HG03095 (cell line): Measurements from ENCODE around the gene ETF1.
"Not testable (repeated sequence)": the region's sequence is repeated elsewhere in the genome, so short reads cannot be mapped to it uniquely, and the experiment has no call there.

Experiments
- ATAC-seq: cut with Tn5 transposase; IDR thresholded peaks from one replicate; pipeline ENCODE4 v1.9.1; 2021; ENCODE audit warnings: moderate library complexity; ENCODE audit not compliant: unreplicated experiment

ETF1 gene

GRCh38 chr5:138491669-138492559 lies 51.1 kb downstream of the ETF1 start:
- ATAC-seq = peak; percentile 100

GRCh38 chr5:138491284-138491648 lies 51.8 kb downstream of the ETF1 start:
- no peak for ATAC-seq

GRCh38 chr5:138490648-138491283 lies 52.3 kb downstream of the ETF1 start:
- no peak for ATAC-seq

- no peak for ATAC-seq
These were observed 53.4 kb downstream of the ETF1 start for GRCh38 chr5:138489683-138490061.

GRCh38 chr5:138488481-138488945 lies 54.5 kb downstream of the ETF1 start:
- no peak for ATAC-seq

GRCh38 chr5:138482638-138483037 lies 60.4 kb downstream of the ETF1 start:
- ATAC-seq = no peak

DNA sequence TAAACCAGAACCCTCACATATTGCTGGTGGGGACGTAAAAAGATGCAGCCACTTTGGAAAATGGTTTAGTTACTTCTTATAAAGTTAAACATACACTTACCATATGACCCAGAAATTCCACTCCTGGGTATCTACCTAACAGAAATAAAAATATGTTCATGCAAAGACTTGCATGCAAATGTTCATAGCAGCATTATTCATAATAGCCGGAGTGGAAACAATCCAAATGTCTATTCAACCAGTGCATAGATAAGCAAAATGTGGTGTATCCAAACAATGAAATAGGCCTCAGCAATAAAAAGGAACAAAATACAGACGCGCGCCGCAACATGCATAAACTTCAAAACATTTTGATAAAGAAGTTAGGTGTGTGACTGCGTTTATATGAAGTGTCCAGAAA lies 66.1 kb downstream of the ETF1 start:
- no peak for ATAC-seq

GRCh38 chr5:138473151-138473550 lies 69.9 kb downstream of the ETF1 start:
- not testable (repeated sequence) for ATAC-seq

DNA sequence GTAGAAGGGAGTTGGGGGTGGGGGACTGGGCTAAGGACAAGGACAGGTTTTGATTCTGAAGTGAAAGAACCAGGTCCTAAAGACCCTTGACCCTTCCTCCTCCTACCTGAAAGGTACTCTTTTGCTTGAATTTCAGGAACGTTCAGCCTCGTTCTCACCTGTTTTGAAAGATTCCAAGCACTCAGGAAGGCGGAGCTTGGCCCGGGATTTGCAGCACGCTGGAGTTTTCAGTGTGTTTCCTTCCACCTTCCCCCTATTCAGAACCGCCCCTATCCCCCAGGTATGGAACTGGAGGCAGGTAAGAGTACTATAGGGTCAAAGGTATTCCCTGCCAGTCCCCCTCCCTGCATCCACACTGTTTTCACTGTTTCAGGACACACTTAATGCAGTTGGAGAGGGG lies 70.7 kb downstream of the ETF1 start:
- no peak for ATAC-seq

GRCh38 chr5:138471052-138471361 lies 72.0 kb downstream of the ETF1 start:
- ATAC-seq = no peak

DNA sequence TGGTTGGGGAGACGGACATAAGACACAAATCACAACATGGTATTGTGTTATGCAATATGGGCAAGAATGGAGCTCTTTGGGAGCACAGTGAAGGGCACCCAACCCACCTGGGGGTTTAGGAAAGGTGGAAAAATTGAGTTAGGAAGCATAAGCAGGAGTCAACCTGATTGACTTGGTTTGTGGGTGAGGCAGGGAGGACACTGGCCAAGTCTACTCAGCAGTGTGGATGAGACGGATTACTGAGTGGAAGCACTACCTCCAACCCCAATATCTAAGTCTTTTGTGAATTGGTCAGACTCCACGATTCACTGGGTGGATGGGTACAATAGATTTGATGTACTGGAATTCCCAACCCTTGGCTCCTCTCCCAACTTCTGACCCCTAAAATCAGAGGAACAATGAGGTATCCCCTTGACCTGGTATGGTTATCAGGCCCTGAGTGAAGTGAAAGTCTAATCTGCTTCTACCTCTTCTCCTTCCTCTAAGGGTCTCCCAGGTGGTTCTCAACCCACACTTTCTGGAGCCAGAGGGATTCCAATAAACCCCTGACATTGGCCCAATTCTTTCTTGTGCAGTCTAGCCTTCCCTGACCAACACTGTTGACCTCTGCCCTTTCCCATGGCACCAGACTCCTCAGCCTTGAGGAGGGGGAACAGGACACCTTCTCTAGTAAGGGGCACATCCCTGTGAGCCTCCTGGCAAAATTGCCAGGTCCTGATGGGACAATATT lies 72.5 kb downstream of the ETF1 start:
- ATAC-seq = no peak

DNA sequence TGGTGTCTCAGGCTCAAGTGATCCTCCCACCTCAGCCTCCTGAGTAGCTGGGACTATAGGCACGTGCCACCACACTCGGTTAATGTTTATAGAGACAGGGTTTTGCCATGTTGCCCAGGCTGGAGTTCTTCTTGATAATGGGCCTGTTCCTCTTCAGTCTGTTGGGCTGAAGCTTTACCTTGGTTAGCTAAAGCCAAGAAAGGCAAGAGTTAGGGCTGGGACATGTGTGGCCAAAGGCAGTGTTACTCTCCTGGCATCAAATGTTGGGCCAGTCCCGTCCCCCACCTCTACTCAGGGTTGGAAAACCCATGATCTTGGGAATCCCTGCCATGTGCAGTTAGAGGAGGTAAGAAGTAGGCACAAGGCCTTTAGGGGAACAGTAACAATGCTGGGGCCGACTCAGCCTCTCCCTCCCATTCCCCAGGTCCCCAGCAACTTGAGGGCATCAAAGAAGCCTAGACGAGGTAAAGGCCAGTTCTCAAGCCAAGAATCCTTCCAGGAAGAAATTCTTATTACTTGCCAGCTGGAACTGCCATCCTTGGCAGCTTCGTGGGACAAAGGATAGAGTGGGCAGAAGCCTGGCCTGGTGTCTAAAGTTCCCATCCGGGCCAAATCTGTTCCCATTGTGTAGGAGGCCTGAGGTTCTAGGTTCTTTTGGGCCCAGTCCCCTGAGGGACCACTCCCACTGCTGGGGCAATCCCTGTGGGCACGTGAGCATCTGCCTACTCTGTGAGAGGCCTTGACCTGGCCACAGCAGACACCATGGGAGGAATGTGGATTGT lies 73.3 kb downstream of the ETF1 start:
- ATAC-seq = no peak

DNA sequence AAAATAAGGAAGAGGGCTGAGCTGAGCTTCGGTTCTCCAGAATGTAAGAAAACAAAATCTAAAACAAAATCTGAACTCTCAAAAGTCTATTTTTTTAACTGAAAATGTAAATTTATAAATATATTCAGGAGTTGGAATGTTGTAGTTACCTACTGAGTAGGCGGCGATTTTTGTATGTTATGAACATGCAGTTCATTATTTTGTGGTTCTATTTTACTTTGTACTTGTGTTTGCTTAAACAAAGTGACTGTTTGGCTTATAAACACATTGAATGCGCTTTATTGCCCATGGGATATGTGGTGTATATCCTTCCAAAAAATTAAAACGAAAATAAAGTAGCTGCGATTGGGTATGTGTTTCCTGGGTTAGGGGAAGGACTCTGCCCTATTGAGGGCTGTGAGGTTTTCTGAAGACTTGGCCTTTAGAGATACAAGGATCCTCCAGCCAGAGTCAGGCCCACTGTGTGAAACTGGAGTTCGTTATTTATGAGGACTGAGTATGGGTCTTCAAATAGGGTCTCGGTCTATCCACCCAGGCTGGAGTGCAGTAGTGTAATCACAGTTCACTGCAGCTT lies 74.0 kb downstream of the ETF1 start:
- ATAC-seq = no peak

GRCh38 chr5:138468133-138468965 lies 74.7 kb downstream of the ETF1 start:
- ATAC-seq = no peak

DNA sequence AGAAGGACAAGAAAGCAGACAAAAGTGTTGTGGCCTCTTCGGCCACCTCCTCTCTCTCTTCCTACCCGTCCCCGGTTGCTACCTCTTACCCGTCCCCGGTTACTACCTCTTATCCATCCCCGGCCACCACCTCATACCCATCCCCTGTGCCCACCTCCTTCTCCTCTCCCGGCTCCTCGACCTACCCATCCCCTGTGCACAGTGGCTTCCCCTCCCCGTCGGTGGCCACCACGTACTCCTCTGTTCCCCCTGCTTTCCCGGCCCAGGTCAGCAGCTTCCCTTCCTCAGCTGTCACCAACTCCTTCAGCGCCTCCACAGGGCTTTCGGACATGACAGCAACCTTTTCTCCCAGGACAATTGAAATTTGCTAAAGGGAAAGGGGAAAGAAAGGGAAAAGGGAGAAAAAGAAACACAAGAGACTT lies 75.3 kb downstream of the ETF1 start:
- ATAC-seq = no peak

DNA sequence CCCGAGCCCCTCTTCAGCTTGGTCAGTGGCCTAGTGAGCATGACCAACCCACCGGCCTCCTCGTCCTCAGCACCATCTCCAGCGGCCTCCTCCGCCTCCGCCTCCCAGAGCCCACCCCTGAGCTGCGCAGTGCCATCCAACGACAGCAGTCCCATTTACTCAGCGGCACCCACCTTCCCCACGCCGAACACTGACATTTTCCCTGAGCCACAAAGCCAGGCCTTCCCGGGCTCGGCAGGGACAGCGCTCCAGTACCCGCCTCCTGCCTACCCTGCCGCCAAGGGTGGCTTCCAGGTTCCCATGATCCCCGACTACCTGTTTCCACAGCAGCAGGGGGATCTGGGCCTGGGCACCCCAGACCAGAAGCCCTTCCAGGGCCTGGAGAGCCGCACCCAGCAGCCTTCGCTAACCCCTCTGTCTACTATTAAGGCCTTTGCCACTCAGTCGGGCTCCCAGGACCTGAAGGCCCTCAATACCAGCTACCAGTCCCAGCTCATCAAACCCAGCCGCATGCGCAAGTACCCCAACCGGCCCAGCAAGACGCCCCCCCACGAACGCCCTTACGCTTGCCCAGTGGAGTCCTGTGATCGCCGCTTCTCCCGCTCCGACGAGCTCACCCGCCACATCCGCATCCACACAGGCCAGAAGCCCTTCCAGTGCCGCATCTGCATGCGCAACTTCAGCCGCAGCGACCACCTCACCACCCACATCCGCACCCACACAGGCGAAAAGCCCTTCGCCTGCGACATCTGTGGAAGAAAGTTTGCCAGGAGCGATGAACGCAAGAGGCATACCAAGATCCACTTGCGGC lies 75.9 kb downstream of the ETF1 start:
- no peak for ATAC-seq

- ATAC-seq = no peak
These were observed 76.7 kb downstream of the ETF1 start for GRCh38 chr5:138466125-138466899.
